Right lobe of liver (tissue), 4 donors: ENCODE data around the gene RCOR3.

ENCODE experiments used
- CTCF ChIP-seq, 4 donors: fragments of 200-600 bp in 3 of 4; fragments of 450-650 bp in 1 of 4; IDR thresholded peaks; one replicate each; pipeline versions ENCODE4 v1.5.1 to v1.8.0; 2016 to 2022; ENCODE audit warnings: antibody characterized with exemption in 4 of 4, mild to moderate bottlenecking in 2 of 4
- POLR2A ChIP-seq: fragments of 450-650 bp; IDR thresholded peaks from one replicate; pipeline ENCODE4 v1.6.1; 2017; ENCODE audit warnings: antibody characterized with exemption, mild to moderate bottlenecking
- donor health status: DM: no; HTN: no; CAD: no.
- donor health status: DM: no; HTN: no; CAD: no.
- donor health status: DM: no; HTN: yes; CAD: no.

DNA sequence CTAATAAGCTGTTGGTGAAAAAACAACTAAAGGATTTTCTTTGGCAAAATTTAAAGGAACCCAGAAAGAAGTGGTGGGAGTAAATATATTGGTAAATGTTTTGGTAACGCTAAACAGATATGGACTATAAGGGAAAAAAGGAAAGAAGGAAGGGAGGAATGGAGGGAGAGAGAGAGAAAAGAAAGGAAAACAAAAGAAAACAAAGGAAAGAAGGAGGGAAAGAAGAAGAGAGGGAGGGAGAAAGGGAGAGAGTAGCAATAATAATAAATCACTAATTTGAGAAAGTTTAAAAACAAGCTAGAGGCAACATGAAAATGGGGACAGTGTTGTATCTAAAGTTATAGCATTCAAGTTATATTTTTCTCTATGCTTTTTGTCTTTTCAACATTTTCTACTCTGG is 43.6 kb upstream of the RCOR3 start:
- TF ChIP-seq CTCF (IDR thresholded peaks at IDR 0.05), result no peak
- TF ChIP-seq POLR2A, result no peak
